T47D (cell line): Measurements from ENCODE around the gene PNMT.

Experiments used
- DNase-seq, 2 experiments: peaks; one replicate each; pipeline versions ENCODE4 v3.0.0 to v3.0.0-alpha.2; 2011 to 2012; ENCODE audit warnings: low read depth in 1 of 2, low spot score in 1 of 2
- JUND ChIP-seq: IDR thresholded peaks from 2 replicates; pipeline ENCODE4 v1.6.1; 2012; ENCODE audit warnings: low read depth
- in situ Hi-C: cut with HindIII; loops from 2 replicates; pipeline ENCODE4 v1.10.0; 2016; ENCODE audit warnings: low sequenced_read_pairs, low pct_unique_long_range_greater_than_20kb

PNMT gene

GRCh38 chr17:39672522-39673334, 4.5 kb downstream of the PNMT start:
- in situ Hi-C loops, result no loop called here
- TF ChIP-seq JUND, result no peak
- no peak for DNase-seq

GRCh38 chr17:39673335-39674081, 5.3 kb downstream of the PNMT start:
- TF ChIP-seq JUND, result no peak
- in situ Hi-C loops, result no loop called here
- DNase-seq, result no peak

- in situ Hi-C loops, result no loop called here
- no peak for DNase-seq
These were observed 5.9 kb downstream of the PNMT start for GRCh38 chr17:39674179-39674578.

GRCh38 chr17:39674702-39675389, 6.6 kb downstream of the PNMT start:
- TF ChIP-seq JUND, result no peak
- in situ Hi-C loops, result no loop called here
- DNase-seq, result peak; percentile 78 to 93

More at GRCh38 chr17:39674179-39674578, 5.9 kb downstream of the PNMT start:
- no peak for TF ChIP-seq JUND

- DNase-seq, result peak in 1 of 2 experiments; percentile 53
- in situ Hi-C loops, result no loop called here
- TF ChIP-seq JUND, result no peak
These were observed 7.3 kb downstream of the PNMT start for GRCh38 chr17:39675390-39676082.

GRCh38 chr17:39676198-39676819, 8.1 kb downstream of the PNMT start:
- in situ Hi-C loops, result no loop called here
- peak; percentile 72 to 92 for DNase-seq

GRCh38 chr17:39677072-39677471, 8.8 kb downstream of the PNMT start:
- in situ Hi-C loops, result no loop called here
- no peak for TF ChIP-seq JUND
- no peak for DNase-seq

More at GRCh38 chr17:39676198-39676819, 8.1 kb downstream of the PNMT start:
- no peak for TF ChIP-seq JUND

- TF ChIP-seq JUND, result no peak
- in situ Hi-C loops, result no loop called here
- no peak for DNase-seq
These were observed 9.5 kb downstream of the PNMT start for GRCh38 chr17:39677542-39678339.

GRCh38 chr17:39678340-39679116, 10.3 kb downstream of the PNMT start:
- no peak for TF ChIP-seq JUND
- in situ Hi-C loops, result no loop called here
- no peak for DNase-seq

GRCh38 chr17:39679521-39680192, 11.4 kb downstream of the PNMT start:
- TF ChIP-seq JUND, result no peak
- in situ Hi-C loops, result no loop called here

More at GRCh38 chr17:39679521-39680192, 11.4 kb downstream of the PNMT start:
- DNase-seq, result no peak
